Stomach smooth muscle (tissue), 2 donors: Measurements from ENCODE around the gene SLFN11.
"Not testable (repeated sequence)": the region's sequence is repeated elsewhere in the genome, so short reads cannot be mapped to it uniquely, and the experiment has no call there.

Source experiments
- H3K27ac ChIP-seq: one replicate; pipeline ENCODE4 v1.7.0; 2013; ENCODE audit warnings: mild to moderate bottlenecking, low read length, inconsistent platforms
- H3K27me3 ChIP-seq, 2 donors: one replicate each; pipeline ENCODE4 v1.7.0; 2013; ENCODE audit warnings: low read length in 2 of 2; ENCODE audit not compliant: insufficient read depth in 2 of 2, control insufficient read depth in 1 of 2
- H3K36me3 ChIP-seq, 2 donors: one replicate each; pipeline ENCODE4 v1.7.0; 2013; ENCODE audit warnings: low read length in 2 of 2; ENCODE audit not compliant: control insufficient read depth in 2 of 2, insufficient read depth in 2 of 2
- H3K4me1 ChIP-seq: one replicate; pipeline ENCODE4 v1.7.0; 2013; ENCODE audit warnings: low read length; ENCODE audit not compliant: control insufficient read depth, insufficient read depth
- H3K4me3 ChIP-seq, 2 donors: one replicate each; pipeline ENCODE4 v1.7.0; 2013; ENCODE audit warnings: low read length in 2 of 2
- H3K9ac ChIP-seq, 2 donors: one replicate each; pipeline ENCODE4 v1.7.0; 2013; ENCODE audit warnings: low read length in 2 of 2, mild to moderate bottlenecking in 1 of 2
- H3K9me3 ChIP-seq, 2 donors: one replicate each; pipeline ENCODE4 v1.7.0; 2013; ENCODE audit warnings: low read length in 2 of 2; ENCODE audit not compliant: control insufficient read depth in 2 of 2
- donor health status: healthy.
- donor health status: Pancreatic carcinoma.

Gene SLFN11, protein sequence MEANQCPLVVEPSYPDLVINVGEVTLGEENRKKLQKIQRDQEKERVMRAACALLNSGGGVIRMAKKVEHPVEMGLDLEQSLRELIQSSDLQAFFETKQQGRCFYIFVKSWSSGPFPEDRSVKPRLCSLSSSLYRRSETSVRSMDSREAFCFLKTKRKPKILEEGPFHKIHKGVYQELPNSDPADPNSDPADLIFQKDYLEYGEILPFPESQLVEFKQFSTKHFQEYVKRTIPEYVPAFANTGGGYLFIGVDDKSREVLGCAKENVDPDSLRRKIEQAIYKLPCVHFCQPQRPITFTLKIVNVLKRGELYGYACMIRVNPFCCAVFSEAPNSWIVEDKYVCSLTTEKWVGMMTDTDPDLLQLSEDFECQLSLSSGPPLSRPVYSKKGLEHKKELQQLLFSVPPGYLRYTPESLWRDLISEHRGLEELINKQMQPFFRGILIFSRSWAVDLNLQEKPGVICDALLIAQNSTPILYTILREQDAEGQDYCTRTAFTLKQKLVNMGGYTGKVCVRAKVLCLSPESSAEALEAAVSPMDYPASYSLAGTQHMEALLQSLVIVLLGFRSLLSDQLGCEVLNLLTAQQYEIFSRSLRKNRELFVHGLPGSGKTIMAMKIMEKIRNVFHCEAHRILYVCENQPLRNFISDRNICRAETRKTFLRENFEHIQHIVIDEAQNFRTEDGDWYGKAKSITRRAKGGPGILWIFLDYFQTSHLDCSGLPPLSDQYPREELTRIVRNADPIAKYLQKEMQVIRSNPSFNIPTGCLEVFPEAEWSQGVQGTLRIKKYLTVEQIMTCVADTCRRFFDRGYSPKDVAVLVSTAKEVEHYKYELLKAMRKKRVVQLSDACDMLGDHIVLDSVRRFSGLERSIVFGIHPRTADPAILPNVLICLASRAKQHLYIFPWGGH

DNA sequence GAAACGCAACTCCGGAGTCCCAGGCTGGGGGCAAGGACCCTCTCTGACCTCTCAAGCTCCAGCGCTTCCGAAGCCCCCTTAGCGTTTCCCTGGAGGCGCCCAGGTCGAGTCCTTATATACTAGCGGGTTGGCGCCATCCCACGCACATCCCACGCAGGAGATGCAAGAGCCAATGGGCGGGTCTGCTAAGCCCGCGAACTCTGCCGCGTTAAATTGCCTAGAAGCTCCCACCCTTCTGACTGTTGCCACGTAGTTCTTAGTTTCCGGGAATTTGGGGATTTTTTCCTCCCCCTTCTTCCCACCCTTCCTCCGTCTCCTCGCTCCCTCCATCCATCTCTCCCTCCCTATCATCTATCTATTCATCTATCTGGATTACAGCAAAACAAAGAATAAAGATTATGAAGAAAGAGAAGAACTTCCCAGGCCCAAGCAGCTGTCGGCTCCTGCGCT is at the start of gene SLFN11:
TSS of gene SLFN11 (minus strand) at position 88 of the 450 bp plus-strand sequence. CDS start 9,814 bp downstream, outside the sequence.
- Histone ChIP-seq H3K4me3 (peak within 1 kb of the TSS; percentile 76 to 80), H3K9ac (peak within 1 kb of the TSS; percentile 65 to 72), H3K9me3 (no peaks in the 10 kb centered on the region), H3K27ac (peak within 1 kb of the TSS; percentile 84), H3K27me3 (peaks cover 0 to 10% of the 10 kb centered on the region in 2 donors), H3K36me3 (no peaks in the 10 kb centered on the region), H3K4me1 (peaks cover 4% of the 10 kb centered on the region)

DNA sequence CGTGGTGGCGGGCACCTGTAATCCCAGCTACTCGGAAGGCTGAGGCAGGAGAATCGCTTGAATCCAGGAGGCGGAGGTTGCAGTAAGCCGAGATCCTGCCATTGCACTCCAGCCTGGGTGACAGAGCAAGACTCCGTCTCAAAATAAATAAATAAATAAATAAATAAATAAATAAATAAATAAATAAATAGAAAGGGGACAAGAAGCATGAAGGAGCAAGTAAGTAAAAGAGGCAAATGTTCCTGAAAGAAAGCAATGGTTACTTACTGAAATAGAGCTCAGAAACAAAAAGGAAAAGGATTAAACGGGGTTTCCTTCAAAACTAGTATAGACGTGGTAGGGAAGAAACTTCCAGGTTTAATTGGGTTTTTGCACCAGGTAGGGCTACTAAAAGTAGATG is 47.6 kb upstream of the SLFN11 start:
- H3K27ac ChIP-seq, H3K27me3 ChIP-seq, H3K9ac ChIP-seq, H3K36me3 ChIP-seq, H3K9me3 ChIP-seq, H3K4me1 ChIP-seq, H3K4me3 ChIP-seq: not testable (repeated sequence)

DNA sequence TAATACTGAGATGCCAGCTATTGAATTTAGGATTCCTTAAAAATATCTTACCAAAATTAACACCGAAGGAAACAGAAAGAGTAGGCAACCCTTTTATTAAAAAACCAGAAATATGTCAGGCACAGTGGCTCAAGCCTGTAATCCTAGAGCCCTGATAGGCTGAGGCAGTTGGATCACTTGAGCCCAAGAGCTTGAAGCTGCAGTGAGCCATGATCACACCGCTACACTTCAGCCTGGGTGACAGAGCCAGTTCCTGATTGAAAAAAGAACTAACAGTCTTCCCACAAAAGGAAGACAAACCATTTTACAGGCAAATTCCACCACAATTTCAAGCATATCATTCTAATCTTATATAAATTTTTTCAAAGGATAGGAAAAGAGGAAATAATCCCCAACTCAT is 43.2 kb upstream of the SLFN11 start:
- Histone ChIP-seq H3K27ac (no peak overlapping the region), H3K4me3 (no peak overlapping the region), H3K27me3 (no peaks in the 10 kb centered on the region), H3K9ac (no peak overlapping the region), H3K9me3 (no peaks in the 10 kb centered on the region), H3K4me1 (no peaks in the 10 kb centered on the region), H3K36me3 (peaks cover 0 to 4% of the 10 kb centered on the region in 2 donors)

DNA sequence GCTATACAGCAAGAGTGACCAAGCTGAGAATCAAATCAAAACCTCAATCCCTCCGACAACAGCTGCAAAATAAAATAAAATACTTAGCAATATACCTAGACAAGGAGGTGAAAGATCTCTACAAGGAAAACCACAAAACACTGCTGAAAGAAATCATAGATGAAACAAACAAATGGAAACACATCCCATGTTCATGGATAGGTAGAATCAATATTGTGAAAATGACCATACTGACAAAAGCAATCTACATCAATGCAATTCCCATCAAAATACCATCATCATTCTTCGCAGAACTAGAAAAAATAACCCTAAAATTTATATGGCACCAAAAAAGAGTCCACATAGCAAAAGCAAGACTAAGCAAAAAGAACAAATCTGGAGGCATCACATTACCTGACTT is 41.3 kb upstream of the SLFN11 start:
- H3K27ac ChIP-seq, H3K9ac ChIP-seq, H3K4me1 ChIP-seq, H3K9me3 ChIP-seq, H3K27me3 ChIP-seq, H3K4me3 ChIP-seq: not testable (repeated sequence)
- H3K36me3 ChIP-seq = peaks cover 4 to 13% of the 10 kb centered on the region in 2 donors

DNA sequence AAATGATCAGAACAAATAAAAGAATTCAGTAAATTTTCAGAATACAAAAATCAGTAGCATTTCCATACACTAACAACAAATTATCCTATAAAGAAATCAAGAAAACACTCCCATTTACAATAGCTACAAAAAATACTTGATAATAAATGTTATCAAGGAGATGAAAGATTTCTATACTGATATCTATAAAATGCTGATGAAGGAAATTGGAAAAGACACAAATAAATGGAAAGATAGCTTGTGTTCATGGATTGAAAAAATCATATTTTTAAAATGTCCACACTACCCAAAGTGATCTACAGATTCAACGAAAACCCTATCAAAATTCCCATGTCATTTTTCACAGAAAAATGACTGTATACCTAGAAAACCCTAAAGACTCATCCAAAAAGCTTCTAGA is 40.8 kb upstream of the SLFN11 start:
- Histone ChIP-seq H3K27me3 (no peaks in the 10 kb centered on the region), H3K36me3 (peaks cover 4 to 13% of the 10 kb centered on the region in 2 donors), H3K9ac (no peak overlapping the region), H3K27ac (no peak overlapping the region), H3K4me1 (no peaks in the 10 kb centered on the region), H3K9me3 (no peaks in the 10 kb centered on the region), H3K4me3 (no peak overlapping the region)

DNA sequence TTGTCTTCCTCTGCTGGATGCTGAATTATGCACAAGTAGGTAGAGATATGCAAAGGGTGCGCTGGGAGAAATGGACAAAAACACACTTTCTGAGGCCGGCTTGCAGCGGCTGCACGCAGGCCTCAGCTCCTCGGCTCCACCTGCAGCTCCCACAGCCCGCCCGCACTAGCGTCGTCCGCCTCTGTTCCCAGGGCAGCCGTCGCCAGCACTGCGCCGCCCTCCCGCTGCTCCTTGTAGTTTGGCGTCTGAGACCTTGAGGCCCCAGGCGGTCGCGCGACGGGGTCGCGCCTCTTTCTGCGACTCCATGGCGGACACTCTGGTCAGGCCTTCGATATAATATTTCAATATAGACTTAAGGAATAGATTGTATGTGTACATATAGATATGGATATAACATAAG is 34.1 kb upstream of the SLFN11 start:
- H3K9me3 ChIP-seq = peaks cover 0 to 3% of the 10 kb centered on the region in 2 donors
- no peaks in the 10 kb centered on the region for H3K4me1 ChIP-seq
- H3K27me3 ChIP-seq = no peaks in the 10 kb centered on the region
- no peak overlapping the region for H3K4me3 ChIP-seq
- no peak overlapping the region for H3K27ac ChIP-seq
- peaks cover 0 to 16% of the 10 kb centered on the region in 2 donors for H3K36me3 ChIP-seq
- H3K9ac ChIP-seq = no peak overlapping the region

DNA sequence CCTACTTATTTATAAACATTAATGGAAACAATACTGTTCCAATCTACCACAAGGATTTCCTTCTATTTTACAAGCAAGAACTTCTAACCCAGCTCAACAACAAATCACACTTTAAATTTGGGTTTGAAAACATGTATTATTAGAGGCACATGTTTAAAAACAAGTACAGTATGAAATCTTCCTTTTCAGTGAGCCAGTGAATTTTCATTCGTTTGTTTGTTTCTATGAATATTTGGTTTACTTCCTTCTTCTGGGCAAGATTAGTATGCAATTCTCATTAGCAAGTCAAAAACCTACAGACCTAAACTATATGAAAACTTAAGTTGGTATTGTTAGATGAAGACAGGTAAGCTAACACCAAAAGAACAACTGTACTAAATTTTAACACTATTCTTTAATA is 33.1 kb upstream of the SLFN11 start:
- Histone ChIP-seq H3K4me3 (no peak overlapping the region), H3K4me1 (no peaks in the 10 kb centered on the region), H3K36me3 (peaks cover 0 to 16% of the 10 kb centered on the region in 2 donors), H3K27me3 (no peaks in the 10 kb centered on the region), H3K9me3 (peaks cover 0 to 3% of the 10 kb centered on the region in 2 donors), H3K27ac (no peak overlapping the region), H3K9ac (no peak overlapping the region)

DNA sequence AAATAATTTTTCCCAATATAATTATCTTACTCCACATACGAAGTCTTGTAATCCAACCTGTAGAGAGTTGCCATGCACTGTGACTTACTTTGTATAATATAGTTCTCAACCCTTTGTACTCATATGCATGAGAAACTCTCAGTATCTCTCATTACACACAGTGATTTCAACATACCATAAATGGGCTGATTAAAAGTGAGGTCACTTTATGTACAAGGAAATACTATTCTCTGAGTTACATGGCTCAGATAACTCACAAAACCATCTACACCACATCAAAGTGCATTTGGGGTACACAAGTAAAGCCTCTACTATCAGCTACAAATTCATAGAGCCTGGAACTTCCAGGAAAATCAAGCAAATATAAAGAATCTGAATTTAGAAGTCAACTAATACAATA is 30.9 kb upstream of the SLFN11 start:
- Histone ChIP-seq H3K4me3 (no peak overlapping the region), H3K27ac (no peak overlapping the region), H3K9ac (no peak overlapping the region), H3K36me3 (peaks cover 0 to 4% of the 10 kb centered on the region in 2 donors), H3K4me1 (no peaks in the 10 kb centered on the region), H3K9me3 (peaks cover 0 to 3% of the 10 kb centered on the region in 2 donors), H3K27me3 (no peaks in the 10 kb centered on the region)

DNA sequence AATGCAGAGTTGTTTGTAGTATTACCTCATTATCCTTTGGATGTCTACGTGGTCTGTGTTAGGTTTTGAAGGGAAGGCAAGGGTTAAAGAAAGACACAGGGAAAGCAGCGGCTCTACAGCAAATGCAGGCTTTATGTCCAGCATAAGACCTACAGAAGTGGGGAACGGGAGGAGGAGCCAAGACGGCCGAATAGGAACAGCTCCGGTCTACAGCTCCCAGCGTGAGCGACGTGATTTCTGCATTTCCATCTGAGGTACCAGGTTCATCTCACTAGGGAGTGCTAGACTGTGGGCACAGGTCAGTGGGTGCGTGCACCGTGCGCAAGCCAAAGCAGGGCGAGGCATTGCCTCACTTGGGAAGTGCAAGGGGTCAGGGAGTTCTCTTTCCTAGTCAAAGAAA is 20.4 kb upstream of the SLFN11 start:
- H3K9me3 ChIP-seq, H3K27ac ChIP-seq, H3K27me3 ChIP-seq, H3K36me3 ChIP-seq, H3K9ac ChIP-seq, H3K4me3 ChIP-seq, H3K4me1 ChIP-seq: not testable (repeated sequence)

DNA sequence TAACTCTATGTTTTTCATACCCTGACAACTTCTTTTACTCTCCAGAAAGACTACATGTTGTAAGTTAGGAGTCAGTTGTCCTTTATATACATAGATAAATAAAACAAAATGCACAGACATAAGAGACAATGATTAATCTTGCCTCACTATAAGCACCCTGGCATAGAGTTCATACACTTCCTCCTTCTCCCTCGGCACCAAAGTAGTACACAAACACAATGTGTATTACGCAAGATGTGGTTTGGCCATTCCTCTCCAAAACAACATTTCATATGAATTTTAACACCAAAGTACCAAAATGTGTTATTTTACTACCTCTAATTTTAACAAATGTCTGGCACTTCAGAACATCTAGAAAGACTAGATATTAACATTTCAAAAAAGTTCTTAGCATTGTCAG is 17.2 kb upstream of the SLFN11 start:
- H3K27me3 ChIP-seq = peaks cover 0 to 4% of the 10 kb centered on the region in 2 donors

More for the DNA sequence above, 17.2 kb upstream of the SLFN11 start:
- H3K9me3 ChIP-seq = peaks cover 0 to 3% of the 10 kb centered on the region in 2 donors
- no peaks in the 10 kb centered on the region for H3K4me1 ChIP-seq
- no peak overlapping the region for H3K9ac ChIP-seq
- no peak overlapping the region for H3K27ac ChIP-seq
- no peaks in the 10 kb centered on the region for H3K36me3 ChIP-seq
- no peak overlapping the region for H3K4me3 ChIP-seq
